Esophagus (tissue), 2 donors: ENCODE measurements around the gene PRSS8. TPM values are rescaled to one million over a fixed set of nuclear protein-coding genes. Genes with fewer than 3 reads are reported as not detected.
"Not testable (repeated sequence)": the region's sequence is repeated elsewhere in the genome, so short reads cannot be mapped to it uniquely, and the experiment has no call there.

Experiments used
- H3K27ac ChIP-seq, 2 donors: one replicate each; pipeline ENCODE4 v1.5.1; 2013; ENCODE audit warnings: low read depth in 2 of 2, mild to moderate bottlenecking in 2 of 2, inconsistent platforms in 1 of 2, low read length in 1 of 2, moderate library complexity in 1 of 2
- H3K27me3 ChIP-seq, 2 donors: one replicate each; pipeline ENCODE4 v1.6.1; 2013; ENCODE audit warnings: low read length in 2 of 2, control low read depth in 1 of 2, mild to moderate bottlenecking in 1 of 2; ENCODE audit not compliant: insufficient read depth in 2 of 2, control insufficient read depth in 1 of 2
- H3K36me3 ChIP-seq, 2 donors: one replicate each; pipeline ENCODE4 v1.6.1; 2013; ENCODE audit warnings: low read length in 1 of 2; ENCODE audit not compliant: control insufficient read depth in 2 of 2, insufficient read depth in 2 of 2
- H3K4me1 ChIP-seq, 2 donors: one replicate each; pipeline ENCODE4 v1.6.1; 2013; ENCODE audit warnings: low read length in 1 of 2; ENCODE audit not compliant: control insufficient read depth in 2 of 2, insufficient read depth in 2 of 2
- H3K4me3 ChIP-seq, 2 donors: one replicate each; pipeline ENCODE4 v1.5.1; 2013; ENCODE audit warnings: low read length in 2 of 2, mild to moderate bottlenecking in 2 of 2, low read depth in 1 of 2, moderate library complexity in 1 of 2
- H3K9me3 ChIP-seq, 2 donors: one replicate each; pipeline ENCODE4 v1.6.1; 2013; ENCODE audit warnings: mild to moderate bottlenecking in 2 of 2, low read depth in 1 of 2, low read length in 1 of 2, moderate library complexity in 1 of 2; ENCODE audit not compliant: control insufficient read depth in 2 of 2, insufficient read depth in 1 of 2
- WGBS, 2 donors: extraction: QIAGEN DNeasy Blood & Tissue Kit; methylation state at CpG; one replicate each; pipeline ENCODE4 v1.1.7; 2013; 5-methylcytosine and 5-hydroxymethylcytosine counted together
- polyA plus RNA-seq, 2 donors: library from polyadenylated mRNA; stranded (reverse); fragments of 200-250 nt; gene quantifications; one replicate each; pipeline ENCODE4 v1.2.3, GENCODE V29; 2013
- donor health status: healthy with polysubstance abuse.
- donor health status: Bipolar disorder and iron deficiency.

PRSS8 gene
- polyA plus RNA-seq, 2 donors = 64.3 to 201 TPM

GRCh38 chr16:31107465-31107867 lies 28.1 kb downstream of the PRSS8 start:
- H3K9me3 ChIP-seq = no peaks in the 10 kb centered on the region
- 86 to 92% methylated on average over 6 of the region's 6 CpGs for WGBS, 2 donors
- no peaks in the 10 kb centered on the region for H3K27me3 ChIP-seq
- no peak overlapping the region for H3K4me3 ChIP-seq
- peaks cover 12 to 26% of the 10 kb centered on the region in 2 donors for H3K36me3 ChIP-seq
- peaks cover 3 to 27% of the 10 kb centered on the region in 2 donors for H3K4me1 ChIP-seq
- peak overlapping the region in 1 of 2 donors; percentile 6 for H3K27ac ChIP-seq

- no peaks in the 10 kb centered on the region for H3K9me3 ChIP-seq
- 89 to 90% methylated on average over 28 of the region's 28 CpGs for WGBS, 2 donors
- no peak overlapping the region for H3K4me3 ChIP-seq
- H3K27ac ChIP-seq = peak overlapping the region in 1 of 2 donors; percentile 6
- peaks cover 3 to 21% of the 10 kb centered on the region in 2 donors for H3K4me1 ChIP-seq
- no peaks in the 10 kb centered on the region for H3K27me3 ChIP-seq
- H3K36me3 ChIP-seq = peaks cover 7 to 21% of the 10 kb centered on the region in 2 donors
Observed at GRCh38 chr16:31106509-31107464, 28.7 kb downstream of the PRSS8 start.

- no peaks in the 10 kb centered on the region for H3K27me3 ChIP-seq
- H3K4me3 ChIP-seq = no peak overlapping the region
- H3K27ac ChIP-seq = peak overlapping the region in 1 of 2 donors; percentile 8
- peaks cover 3 to 15% of the 10 kb centered on the region in 2 donors for H3K4me1 ChIP-seq
- H3K36me3 ChIP-seq = peaks cover 6 to 12% of the 10 kb centered on the region in 2 donors
- no peaks in the 10 kb centered on the region for H3K9me3 ChIP-seq
- 12 to 15% methylated on average over 32 to 33 of the region's 33 CpGs for WGBS, 2 donors
Observed at GRCh38 chr16:31105677-31106213, 29.8 kb downstream of the PRSS8 start.

DNA sequence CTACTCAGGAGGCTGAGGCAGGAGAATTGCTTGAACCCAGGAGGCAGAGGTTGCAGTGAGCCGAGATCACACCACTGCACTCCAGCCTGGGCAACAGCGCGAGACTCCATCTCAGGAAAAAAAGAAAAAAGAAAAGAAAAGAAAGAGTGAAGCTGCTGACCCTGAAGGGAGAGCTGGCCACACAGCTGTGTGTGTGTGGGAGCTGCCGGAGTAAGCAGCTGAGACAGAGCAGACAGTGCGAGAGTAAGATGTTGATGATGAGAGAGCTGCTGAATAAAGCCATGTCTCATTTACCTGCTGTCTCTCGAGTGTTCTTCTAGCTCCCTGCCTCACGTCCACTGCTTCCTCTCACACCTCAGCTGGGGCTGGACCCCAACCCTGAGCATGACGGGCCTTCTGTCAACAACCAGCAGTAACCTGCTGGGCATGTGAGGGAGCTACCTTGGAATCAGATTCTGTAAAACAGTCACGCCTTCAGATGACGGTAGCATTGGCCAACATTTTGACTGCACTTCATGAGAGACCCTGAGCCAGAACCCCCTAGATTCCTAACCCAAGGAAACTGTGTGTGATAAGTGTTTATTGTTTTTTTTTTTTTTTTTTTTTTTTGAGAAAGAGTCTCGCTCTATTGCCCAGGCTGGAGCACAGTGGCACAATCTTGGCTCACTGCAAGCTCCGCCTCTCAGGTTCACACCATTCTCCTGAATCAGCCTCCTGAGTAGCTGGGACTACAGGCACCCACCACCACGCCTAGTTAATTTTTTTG lies 34.5 kb downstream of the PRSS8 start:
- not testable (repeated sequence) for H3K9me3 ChIP-seq, H3K27me3 ChIP-seq, H3K27ac ChIP-seq, H3K4me3 ChIP-seq, H3K36me3 ChIP-seq, H3K4me1 ChIP-seq
- 84 to 88% methylated on average over 13 of the region's 13 CpGs for WGBS, 2 donors

DNA sequence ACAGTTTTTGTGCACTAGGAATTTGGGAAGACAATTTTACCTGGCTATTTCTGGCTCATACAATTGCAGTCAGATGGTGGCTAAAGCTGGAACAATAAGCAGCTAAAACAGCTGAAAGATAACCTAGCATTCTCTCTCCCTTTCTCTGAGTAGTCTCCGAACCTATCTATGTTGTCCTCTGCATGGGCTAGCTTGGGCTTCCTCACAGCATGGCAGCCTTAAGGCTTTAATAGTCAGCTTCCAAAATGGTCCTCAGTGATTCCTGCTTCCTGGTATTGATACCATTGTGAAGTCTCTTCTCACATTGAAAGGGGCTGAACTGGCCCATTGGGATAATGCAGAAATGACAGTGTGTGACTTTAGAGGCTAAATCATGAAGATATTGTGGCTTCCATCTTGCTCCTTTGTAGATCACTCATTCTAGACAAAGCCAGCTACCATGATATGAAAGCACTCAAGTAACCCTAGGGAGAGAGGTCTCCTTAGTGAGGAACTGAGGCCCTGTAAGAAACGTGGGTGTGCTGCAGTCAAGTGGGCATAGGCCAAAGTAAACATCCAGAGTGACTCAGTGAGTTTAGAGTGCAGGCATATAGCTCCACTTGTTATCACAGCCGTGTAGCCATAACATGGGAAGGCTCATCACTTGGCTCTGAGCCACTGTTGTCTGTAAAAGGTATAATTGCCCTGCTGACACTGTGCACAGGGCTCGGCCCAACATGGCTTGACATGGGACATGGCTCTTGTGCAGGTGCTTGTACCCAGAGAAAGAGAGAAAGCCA lies 35.5 kb downstream of the PRSS8 start:
- no peaks in the 10 kb centered on the region for H3K9me3 ChIP-seq
- WGBS, 2 donors = 65 to 68% methylated on average over 4 of the region's 4 CpGs

DNA sequence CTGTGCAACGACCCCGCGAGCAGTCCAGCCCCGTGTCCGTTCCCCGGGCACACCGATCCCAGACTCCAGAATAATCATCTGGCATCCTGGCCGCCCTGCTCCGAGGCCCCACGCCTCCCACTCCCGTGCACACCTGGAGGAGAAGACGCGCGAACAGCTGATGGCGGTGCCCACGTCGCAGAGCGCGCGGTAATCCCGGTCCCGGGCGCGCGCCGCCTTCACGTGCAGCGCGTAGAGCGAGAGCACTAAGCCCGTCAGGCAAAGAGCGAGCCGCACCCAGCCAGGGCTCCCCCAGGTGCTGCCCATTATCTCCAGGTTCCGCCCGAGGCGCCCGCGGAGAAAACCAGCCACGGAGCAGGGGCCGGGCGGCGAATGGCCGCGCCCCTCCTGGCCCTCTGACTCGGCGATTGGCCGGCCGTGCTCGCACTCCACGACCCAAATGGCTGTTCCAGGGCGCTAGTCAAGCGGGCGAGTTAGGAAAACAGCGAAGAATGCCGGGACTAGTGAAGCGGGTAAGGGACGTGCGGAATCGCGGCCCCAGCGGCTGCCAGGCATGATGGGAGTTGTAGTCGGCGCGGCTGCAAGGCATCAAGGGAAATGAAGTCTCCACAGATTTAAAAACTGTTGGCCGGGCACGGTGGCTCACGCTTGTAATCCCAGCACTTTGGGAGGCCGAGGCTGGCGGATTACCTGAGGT lies 41.0 kb downstream of the PRSS8 start, which contains the start of gene VKORC1:
Gene VKORC1, minus strand, starts transcription at position 374 of the 697 bp plus-strand sequence. Its CDS starts 68 bp downstream, at position 306.
- Histone ChIP-seq H3K36me3 (peaks cover 0 to 10% of the 10 kb centered on the region in 2 donors), H3K4me3 (peak within 1 kb of the TSS; percentile 64 to 89), H3K27ac (peak within 1 kb of the TSS; percentile 90 to 97), H3K27me3 (no peaks in the 10 kb centered on the region), H3K4me1 (peaks cover 0 to 4% of the 10 kb centered on the region in 2 donors), H3K9me3 (no peaks in the 10 kb centered on the region)
- 0% methylated on average over 69 of the region's 69 CpGs for WGBS, 2 donors

More for the DNA sequence above, 35.5 kb downstream of the PRSS8 start:
- Histone ChIP-seq H3K36me3 (no peaks in the 10 kb centered on the region), H3K27me3 (no peaks in the 10 kb centered on the region), H3K4me3 (no peak overlapping the region), H3K27ac (no peak overlapping the region), H3K4me1 (no peaks in the 10 kb centered on the region)

GRCh38 chr16:31094088-31094423 lies 41.5 kb downstream of the PRSS8 start:
- Histone ChIP-seq H3K36me3 (peaks cover 0 to 12% of the 10 kb centered on the region in 2 donors), H3K27ac (peak overlapping the region; percentile 90 to 97), H3K27me3 (no peaks in the 10 kb centered on the region), H3K4me3 (peak overlapping the region; percentile 64 to 89), H3K9me3 (no peaks in the 10 kb centered on the region), H3K4me1 (peaks cover 0 to 4% of the 10 kb centered on the region in 2 donors)
- 1% methylated on average over 20 of the region's 20 CpGs for WGBS, 2 donors

DNA sequence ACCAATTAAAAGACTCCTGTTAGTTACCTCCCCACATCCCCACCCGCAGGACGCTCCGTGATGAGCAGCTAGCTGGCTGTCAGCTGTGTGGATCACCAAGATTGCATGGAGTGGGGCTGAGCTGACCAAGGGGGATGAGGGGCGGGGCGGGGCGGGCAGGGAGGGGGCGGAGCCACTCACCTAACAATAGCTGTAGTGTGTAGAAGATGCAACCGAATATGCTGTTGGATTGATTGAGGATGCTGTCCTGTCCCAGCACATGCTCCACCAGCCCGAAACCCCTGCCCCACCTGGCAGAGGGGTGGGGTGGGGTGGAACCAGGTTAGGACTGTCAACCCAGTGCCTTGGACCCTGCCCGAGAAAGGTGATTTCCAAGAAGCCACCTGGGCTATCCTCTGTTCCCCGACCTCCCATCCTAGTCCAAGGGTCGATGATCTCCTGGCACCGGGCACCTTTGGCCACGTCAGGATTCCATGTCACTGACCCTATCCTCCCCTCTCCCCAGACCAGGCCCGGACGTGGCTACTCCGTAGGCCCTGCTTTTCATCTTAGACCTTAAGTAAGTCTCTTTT lies 42.3 kb downstream of the PRSS8 start:
- WGBS, 2 donors = 36 to 37% methylated on average over 17 of the region's 17 CpGs
- no peak overlapping the region for H3K4me3 ChIP-seq
- no peak overlapping the region for H3K27ac ChIP-seq

More for the DNA sequence above, 42.3 kb downstream of the PRSS8 start:
- H3K36me3 ChIP-seq = peaks cover 0 to 16% of the 10 kb centered on the region in 2 donors
- H3K27me3 ChIP-seq = no peaks in the 10 kb centered on the region
- no peaks in the 10 kb centered on the region for H3K9me3 ChIP-seq
- peaks cover 0 to 4% of the 10 kb centered on the region in 2 donors for H3K4me1 ChIP-seq
